Measurements from ENCODE around the gene C1orf105. TPM values are rescaled to one million over a fixed set of nuclear protein-coding genes. Genes with fewer than 3 reads are reported as not detected.
"Not testable (repeated sequence)": the region's sequence is repeated elsewhere in the genome, so short reads cannot be mapped to it uniquely, and the experiment has no call there.

C1orf105 gene
- total RNA-seq (2014; rRNA removed; shearing (Covaris generic)), result not detected in 2 replicates
- not detected in 2 replicates for polyA plus RNA-seq (2015; cell fraction: cytosol; rRNA removed)
- not detected in 2 replicates for polyA plus RNA-seq (2015; cell fraction: nucleus; rRNA removed)

DNA sequence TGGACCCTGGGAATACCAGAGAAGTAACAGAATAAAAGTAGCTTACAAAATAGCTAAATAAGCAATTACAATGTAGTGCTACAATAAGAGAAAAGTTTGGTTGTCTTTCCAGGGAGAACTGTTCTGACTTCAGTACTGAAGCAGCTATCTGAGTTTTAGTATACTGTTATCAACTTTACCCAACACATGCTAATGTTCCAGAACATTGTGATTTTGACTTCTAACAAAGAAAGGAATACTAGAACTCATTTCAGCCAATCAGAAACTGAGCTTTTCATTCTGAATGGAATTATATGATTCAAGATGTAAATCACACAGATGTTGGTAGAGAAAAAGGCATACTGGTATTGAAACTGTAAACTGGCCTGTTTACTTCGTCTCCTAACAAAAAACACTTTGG is at the start of gene C1orf105:
TSS of gene C1orf105 (plus strand) at position 301 of the 400 bp plus-strand sequence. CDS start 201 bp downstream, outside the sequence.
- DNase-seq (ENCODE audit: low read depth), result no peak

GRCh38 chr1:172371646-172372045 is 48.8 kb upstream of the C1orf105 start:
- DNase-seq (ENCODE audit: low read depth), result not testable (repeated sequence)

DNA sequence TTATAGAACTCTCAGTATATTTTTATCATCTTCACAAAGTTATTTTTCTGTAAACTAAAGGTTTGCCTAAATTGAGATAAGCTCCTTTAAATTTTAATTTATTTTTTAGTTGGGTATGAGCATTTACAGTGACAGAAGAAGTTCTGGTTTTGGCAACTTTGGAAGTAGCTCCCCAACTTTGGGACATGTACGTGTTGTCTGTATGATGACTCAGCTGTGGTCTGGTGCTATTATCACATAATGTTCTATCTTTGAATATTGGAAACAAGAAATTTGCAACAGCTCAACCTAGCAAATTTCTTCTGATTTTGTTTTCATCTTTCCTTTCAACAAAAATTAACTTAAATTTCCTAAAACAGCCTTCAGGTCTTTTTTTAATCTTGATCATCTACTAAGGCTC is 46.6 kb upstream of the C1orf105 start:
- DNase-seq (ENCODE audit: low read depth), result no peak

- DNase-seq (ENCODE audit: low read depth), result no peak
Measured at GRCh38 chr1:172375211-172375631, 45.3 kb upstream of the C1orf105 start.

DNA sequence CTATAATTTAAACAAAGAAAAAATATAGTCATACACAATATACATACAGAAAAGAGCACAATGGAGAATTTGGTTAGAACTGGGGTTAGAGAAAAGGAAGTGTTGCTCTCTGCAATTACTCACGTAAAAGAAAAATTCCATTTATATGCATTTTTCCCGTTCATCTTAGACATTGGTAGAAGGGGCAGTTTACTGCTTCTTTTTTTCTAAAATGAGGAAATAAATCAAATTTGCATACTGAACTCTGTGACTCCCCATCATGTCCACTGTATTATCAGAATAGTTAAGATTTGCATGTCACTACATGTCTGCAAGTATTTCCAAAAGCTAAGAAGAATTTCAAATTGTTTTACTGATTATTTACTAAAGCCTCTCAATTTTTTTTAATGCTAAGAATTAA is 44.1 kb upstream of the C1orf105 start:
- DNase-seq (ENCODE audit: low read depth), result no peak

DNA sequence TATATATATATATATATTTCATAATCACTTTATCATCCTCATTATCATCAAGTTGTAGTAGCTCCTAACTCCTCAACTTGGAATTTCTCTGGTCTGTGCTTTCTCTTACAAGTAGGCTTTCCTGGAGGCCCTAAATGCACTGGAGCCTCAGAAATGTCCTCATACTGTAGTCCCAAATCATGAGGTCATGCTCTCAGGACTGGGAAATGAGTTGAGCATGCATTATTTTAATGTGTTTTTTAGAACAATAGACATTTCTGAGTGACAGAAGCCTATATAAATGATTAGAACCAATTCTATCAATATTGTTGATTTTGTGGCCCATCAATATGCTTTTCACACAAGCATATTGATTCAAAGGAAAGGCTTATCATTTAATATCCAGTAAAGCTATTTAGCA is 42.9 kb upstream of the C1orf105 start:
- no peak for DNase-seq (ENCODE audit: low read depth)

GRCh38 chr1:172378109-172378760 is 42.2 kb upstream of the C1orf105 start:
- no peak for DNase-seq (ENCODE audit: low read depth)

- DNase-seq (ENCODE audit: low read depth), result peak; percentile 24
Measured at GRCh38 chr1:172380441-172381244, 39.8 kb upstream of the C1orf105 start.

- no peak for DNase-seq (ENCODE audit: low read depth)
Measured at GRCh38 chr1:172381946-172382345, 38.5 kb upstream of the C1orf105 start.

DNA sequence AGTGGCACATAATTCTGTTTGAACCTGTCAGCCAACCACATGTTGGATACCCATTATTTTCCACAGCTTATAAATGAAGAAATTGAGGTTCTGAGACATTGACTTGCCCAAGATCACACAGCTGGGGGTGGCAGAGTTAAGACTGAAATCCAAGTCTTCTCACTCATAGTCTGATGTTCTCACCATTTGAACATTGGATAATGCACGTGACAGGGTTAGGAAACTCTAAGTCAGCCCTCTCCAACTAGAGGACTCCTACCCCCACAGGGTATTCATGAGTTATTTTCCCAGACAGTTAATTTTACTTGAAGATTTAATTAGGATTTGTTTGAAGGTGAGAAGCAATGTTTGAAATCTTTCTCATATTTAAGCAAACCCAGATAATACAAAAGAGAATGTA is 38.1 kb upstream of the C1orf105 start:
- DNase-seq (ENCODE audit: low read depth), result no peak

DNA sequence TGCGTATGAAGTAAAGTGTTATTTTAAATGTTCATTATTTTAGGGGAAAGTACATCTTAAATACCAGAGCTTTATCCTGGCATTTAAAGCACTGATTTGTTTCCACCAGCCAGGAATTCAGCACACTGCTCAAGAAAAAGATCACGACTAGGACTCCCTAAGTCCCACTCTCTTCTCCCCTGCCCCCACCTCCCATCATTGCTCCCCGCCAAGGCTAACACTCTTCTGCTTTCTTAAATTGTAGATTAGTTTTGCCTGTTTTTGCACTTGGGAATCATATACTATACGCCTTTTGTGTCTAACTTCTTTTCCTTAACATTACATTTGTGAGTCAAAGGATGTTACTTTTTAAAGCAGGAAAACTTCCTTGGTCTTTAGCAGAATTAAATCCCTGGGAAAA is 37.5 kb upstream of the C1orf105 start:
- DNase-seq (ENCODE audit: low read depth), result no peak

- DNase-seq (ENCODE audit: low read depth), result no peak
Measured at GRCh38 chr1:172383536-172383935, 36.9 kb upstream of the C1orf105 start.

DNA sequence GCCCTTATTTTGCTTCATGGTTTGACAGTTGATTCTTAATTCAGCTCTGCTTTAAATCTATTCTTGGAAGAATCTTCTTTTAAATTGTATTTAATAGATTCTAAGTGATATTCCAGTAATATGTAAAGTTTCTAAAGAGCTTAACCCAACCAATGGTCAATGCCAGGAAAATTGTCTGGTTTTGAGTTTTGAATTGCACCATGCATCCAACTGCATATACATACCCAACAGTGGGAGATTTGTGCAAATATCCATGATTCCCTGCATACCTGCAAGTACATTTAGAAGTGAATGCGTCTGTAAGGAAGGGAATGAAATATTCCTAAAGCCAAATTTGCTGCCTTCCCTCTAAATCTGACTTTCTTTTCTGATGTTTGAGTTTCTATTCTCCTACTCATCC is 35.8 kb upstream of the C1orf105 start:
- DNase-seq (ENCODE audit: low read depth), result no peak

DNA sequence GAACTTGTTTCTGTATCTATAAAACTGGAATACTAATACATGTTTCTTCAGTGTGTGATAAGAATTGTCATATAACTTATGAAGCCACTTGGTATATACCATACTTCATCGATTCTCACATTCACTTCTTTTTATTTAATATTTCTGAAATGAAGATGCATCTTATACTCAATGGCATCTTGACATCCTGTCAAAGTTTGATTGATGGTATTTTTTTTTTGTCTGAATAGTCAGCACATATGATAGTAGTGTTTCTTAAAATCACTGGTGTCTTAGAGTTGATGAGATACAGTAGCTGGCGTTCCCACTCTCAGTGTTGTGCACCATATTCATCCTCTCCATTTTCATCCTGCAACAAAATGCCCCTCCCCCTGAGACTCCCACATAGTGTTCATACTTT is 34.4 kb upstream of the C1orf105 start:
- no peak for DNase-seq (ENCODE audit: low read depth)

- no peak for DNase-seq (ENCODE audit: low read depth)
Measured at GRCh38 chr1:172388490-172388889, 32.0 kb upstream of the C1orf105 start.

- DNase-seq (ENCODE audit: low read depth), result no peak
Measured at GRCh38 chr1:172390301-172390682, 30.2 kb upstream of the C1orf105 start.

DNA sequence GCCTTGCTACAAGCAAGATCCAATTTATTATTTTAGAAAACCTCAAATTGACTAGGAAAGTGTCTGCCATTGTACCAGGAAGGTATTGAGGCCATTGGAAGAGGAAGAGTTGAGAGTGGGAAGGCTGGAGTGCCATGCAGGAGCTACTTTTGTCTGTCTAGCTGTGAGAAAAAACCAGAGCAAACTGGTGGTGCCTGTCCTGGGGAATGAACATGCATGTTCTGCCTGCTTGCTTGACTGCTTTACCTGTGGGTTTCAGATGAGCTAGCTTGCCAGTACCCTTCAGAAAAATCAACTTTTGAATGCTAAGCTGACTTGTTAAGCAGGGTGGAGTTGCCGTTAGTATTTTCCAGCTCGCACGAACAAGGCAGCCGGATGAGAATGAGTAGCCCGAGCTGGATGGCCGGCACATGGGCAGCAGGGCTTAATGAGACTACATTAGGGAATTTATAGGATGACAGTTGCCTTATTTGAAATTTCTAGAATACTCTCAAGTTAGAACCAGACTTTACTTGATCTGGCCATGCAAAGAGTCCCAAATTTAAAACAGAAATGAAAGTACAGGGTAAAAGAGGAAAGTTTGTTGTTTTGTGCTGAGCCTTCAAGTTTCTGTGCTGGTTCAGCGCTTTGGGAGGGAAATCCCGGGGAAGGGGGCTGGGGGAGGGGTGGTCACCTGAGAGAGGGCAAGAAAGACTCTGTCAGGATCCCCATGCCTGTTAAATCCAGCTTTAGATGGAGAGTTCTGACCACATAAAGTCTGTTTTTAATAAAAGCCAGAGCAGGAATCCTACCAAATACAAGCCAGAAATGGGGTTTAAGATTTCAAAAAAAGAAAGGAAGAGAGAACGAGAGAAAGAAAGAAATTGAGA is 29.6 kb upstream of the C1orf105 start:
- DNase-seq (ENCODE audit: low read depth), result no peak

DNA sequence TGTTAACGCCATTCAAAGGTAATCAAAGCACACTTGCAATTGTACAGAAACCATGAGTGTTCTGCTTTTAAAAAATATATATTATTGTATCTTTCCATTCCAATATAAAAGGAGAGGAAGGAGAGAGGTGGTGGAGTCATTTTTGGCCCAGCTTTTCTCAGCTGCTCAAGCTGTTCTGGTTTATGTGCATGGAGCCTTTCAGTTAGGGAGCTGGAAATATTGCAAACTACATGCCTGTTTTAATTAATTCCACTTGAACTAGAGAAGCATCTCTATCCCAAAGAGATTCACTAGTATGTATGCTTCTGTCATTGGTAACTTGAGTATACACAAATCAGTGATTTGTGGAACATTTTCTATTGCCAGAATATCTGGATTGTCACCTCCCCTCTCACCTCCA is 28.5 kb upstream of the C1orf105 start:
- DNase-seq (ENCODE audit: low read depth), result no peak

DNA sequence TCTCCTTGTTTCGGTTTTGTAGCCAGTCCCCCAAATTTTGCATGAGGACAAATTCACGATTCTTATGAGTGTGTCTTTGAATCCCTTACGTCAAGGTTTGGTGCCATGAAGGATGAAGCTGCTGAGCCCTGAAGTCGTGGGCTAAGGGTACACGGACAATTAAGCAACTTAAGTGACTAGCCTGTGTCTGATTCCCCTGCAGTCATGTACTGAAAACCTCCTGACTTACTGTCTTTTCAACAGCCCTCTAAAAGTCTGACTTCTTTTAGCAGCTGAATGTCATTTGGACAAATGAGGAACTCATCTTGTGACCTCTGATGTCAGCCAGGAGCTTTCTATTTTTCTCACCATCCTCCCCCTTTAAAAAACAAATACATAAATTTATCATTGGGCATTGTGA is 27.1 kb upstream of the C1orf105 start:
- DNase-seq (ENCODE audit: low read depth), result no peak

DNA sequence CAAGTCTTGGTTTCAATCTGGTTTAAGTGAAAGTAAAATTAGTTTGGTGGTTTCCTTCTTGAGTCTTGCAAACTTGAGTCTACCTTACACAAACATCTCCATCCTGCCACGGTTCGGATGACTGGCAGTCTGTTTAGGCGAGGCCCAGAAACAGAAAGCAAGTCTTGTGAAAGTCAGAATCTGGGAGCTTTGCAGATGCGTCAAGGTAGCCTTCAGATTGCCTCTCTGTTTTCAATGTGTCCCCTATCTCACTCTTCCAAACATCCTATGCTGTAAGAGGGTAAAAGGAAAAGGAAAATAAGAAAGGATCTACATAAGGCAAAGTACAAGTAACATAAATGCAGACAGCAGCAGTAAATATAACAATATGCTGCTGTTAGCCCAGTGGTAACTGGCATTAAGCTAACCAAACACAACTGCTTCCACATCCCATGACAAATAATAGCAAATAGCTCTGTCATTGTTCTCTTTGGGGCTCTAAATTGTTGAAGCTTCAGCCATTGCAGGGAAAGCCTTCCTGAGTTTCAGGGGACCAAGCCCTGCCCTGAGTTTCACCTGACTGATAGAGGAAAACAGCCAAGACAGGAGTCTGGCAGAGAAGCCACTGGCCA is 26.2 kb upstream of the C1orf105 start:
- DNase-seq (ENCODE audit: low read depth), result peak; percentile 57

DNA sequence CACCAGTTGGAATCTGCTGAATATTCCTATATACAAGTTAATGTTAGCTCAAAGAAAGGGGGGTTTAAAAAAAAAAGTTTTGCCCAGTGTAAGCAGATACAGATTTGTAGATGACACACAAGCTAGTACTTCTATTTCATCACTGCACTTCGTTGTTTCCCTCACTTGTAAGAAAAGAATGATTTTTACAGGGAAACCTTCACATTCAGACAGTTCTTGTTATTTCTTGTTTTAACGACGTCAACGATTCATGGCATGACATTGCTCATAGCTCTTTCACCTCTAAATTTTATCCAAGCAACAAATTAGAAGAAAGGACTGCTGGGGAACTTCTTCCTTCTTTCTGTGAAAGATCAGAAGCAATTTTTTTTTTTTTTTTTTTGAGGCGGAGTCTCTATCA is 25.7 kb upstream of the C1orf105 start:
- no peak for DNase-seq (ENCODE audit: low read depth)

All from HT1080 (cell line).